Spleen (tissue), 7 donors: ENCODE data around the gene LMBRD2.

Experiments
- POLR2A ChIP-seq, 3 donors: fragments of 450-650 bp; IDR thresholded peaks; one replicate each; pipeline ENCODE4 v1.5.1; 2017; ENCODE audit warnings: antibody characterized with exemption in 3 of 3, mild to moderate bottlenecking in 1 of 3
- POLR2AphosphoS5 ChIP-seq, 3 donors: sonication (generic); formaldehyde crosslinking; IDR thresholded peaks; one replicate each; pipeline ENCODE4 v1.5.1; 2017; ENCODE audit warnings: antibody characterized with exemption in 3 of 3
- TF ChIP-seq, protein P1 (sequence below), 11 experiments: fragments of 200-600 bp in 7 of 11; fragments of 450-650 bp in 4 of 11; sonication (generic) in 4 of 11; IDR thresholded peaks in 8 of 11; conservative IDR thresholded peaks in 3 of 11; 1 replicate in 7 of 11; 2 replicates in 4 of 11; pipeline versions ENCODE4 v1.4.0 to v1.8.0; 2016 to 2021; ENCODE audit warnings: antibody characterized with exemption in 11 of 11, inconsistent platforms in 4 of 11, mild to moderate bottlenecking in 1 of 11
- donor health status: DM: no; HTN: no; CAD: no; lungs with moderate emphysema.
- donor health status: DM: no; HTN: no; CAD: no.
- donor health status: DM: no; HTN: no; CAD: no.

DNA sequence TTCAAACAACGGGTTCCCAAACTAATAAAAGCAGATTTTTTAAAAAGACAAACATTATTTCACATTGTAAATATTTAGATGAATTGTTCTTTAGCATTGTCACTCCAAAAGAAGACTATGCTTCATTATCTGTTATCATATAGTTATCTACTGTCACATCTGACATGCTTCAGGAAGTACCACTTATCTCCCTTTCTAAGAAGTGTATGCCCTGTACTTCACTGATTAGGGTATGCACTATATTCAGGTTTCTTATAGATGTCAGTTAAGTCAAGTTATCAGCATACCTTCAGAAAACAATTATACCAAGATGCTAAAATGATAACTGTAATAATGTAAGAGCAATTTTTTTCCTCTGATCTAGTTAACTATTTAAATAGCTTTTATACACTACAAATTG, 40.4 kb downstream of the LMBRD2 start:
- TF ChIP-seq, protein P1, sequence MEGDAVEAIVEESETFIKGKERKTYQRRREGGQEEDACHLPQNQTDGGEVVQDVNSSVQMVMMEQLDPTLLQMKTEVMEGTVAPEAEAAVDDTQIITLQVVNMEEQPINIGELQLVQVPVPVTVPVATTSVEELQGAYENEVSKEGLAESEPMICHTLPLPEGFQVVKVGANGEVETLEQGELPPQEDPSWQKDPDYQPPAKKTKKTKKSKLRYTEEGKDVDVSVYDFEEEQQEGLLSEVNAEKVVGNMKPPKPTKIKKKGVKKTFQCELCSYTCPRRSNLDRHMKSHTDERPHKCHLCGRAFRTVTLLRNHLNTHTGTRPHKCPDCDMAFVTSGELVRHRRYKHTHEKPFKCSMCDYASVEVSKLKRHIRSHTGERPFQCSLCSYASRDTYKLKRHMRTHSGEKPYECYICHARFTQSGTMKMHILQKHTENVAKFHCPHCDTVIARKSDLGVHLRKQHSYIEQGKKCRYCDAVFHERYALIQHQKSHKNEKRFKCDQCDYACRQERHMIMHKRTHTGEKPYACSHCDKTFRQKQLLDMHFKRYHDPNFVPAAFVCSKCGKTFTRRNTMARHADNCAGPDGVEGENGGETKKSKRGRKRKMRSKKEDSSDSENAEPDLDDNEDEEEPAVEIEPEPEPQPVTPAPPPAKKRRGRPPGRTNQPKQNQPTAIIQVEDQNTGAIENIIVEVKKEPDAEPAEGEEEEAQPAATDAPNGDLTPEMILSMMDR (IDR thresholded peaks at IDR 0.05 in 8 of 11, conservative IDR thresholded peaks at IDR 0.05 in 3 of 11), result no peak
- TF ChIP-seq POLR2AphosphoS5 (IDR thresholded peaks at IDR 0.05) (no peak), POLR2A (IDR thresholded peaks at IDR 0.05) (no peak)
